IPS-NIHi7 (cell line): ENCODE results near the gene KIRREL3.
"Not testable (repeated sequence)": the region's sequence is repeated elsewhere in the genome, so short reads cannot be mapped to it uniquely, and the experiment has no call there.

ENCODE experiments used
- DNase-seq: peaks from one replicate; pipeline ENCODE4 v3.0.0; 2012; ENCODE audit warnings: mixed read lengths; ENCODE audit errors: extremely low spot score

Gene KIRREL3

DNA sequence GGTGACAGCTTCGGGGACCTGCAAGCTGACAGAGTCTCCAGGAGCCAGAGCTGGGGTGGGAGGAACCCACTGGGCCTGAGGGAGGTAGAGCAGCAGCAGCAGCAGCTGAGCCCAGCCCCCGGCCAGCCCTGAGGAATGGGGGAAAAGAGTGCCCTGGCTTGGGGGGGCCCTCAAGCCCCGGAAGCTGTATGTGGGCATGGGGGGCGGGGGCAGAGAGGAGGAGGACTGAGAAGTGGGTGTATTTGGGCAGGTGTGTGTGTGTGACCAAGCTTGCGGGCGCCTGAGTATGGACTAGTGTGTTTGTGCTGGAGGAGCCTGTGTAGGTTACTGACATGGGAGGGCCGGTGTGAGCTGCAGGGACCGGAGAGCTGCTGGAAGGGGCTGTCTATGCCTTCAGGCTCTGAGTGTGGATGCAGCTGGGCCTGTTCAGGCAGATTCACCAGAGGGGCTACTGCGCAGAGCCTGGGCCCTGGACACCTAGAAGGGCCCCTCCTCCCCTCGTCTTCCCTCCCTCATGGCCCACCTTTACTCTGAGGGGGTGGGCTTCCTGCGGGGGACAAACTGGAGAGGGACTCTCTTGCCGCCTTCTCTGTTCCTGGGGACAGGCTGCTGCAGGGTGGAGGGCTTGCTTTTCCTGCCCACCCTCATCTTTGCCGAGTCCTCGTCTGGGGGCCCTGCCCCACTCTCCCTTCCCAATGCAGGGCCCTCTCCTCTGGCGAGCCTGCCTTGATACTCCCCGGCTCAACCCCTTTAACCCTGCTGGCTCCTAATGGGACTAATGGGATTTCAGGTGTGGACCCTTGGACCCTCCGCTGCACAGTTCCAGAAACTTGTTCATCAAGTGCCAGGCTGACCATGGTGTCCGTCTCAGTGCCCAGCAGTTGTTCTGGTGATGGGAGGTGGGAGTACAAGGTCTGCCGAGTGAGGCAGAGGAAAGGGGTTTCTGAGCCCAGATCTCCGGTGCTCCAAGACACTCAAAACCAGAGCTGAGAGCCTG is 616.9 kb downstream of the KIRREL3 start:
- DNase-seq, result no peak

DNA sequence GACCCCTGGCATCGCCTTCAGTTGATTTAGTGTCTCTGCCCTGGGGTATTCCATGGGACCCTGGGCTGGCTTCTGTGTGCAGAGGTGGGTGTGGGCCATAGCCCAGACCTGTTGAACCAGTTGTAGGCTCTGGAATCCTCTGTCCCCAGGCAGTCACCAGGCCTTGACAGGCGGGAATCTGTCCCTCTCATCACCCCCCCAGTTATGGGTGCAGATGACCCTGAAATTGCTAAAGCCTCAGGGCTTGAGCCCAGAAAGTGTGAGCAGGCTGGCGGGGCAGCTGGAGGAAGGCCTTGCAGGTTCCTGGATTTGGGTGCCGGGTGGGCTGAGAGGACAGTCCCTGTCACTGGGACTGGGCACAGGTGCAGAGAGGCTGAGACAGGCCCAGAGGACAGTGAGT is 617.9 kb downstream of the KIRREL3 start:
- DNase-seq, result not testable (repeated sequence)

DNA sequence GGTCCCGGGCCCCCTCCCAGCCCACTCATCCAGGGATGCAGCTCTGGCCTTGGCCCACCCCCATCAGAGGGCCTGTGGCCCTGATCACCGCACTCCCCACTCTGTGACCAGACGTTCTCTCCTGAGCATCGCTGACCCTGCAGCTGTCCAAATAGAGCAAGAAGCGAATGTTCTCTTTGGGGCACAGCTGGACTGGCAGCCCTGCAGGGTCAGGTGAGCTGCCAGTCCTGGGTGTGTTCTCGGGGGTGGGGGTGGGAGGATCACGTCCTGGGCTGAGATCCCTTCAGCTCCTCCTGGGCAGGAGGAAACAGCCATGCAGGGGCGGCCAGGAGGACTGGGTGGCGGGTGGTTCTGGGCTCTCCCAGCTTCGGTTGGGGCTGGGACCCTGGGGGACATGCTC is 618.6 kb downstream of the KIRREL3 start:
- DNase-seq, result not testable (repeated sequence)

DNA sequence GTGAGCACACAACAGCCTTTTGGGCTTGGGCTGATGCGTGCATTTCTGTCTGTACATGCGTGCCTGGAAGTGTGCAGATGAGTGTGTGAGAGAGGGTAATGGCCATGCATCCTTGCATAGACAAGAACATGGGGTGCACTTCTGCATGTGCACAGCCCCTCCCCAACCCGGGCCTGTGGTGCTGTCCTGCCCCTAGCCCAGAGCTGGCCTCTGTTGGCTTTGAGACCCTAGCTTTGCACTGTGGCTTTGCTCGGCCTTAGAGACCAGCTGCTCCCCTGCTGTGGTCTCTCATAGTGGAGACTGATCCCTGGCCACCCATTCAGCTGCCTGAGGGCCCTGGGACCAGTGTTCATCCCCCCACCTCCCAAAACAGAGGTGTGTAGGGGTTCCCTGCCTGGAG is 619.7 kb downstream of the KIRREL3 start:
- no peak for DNase-seq

DNA sequence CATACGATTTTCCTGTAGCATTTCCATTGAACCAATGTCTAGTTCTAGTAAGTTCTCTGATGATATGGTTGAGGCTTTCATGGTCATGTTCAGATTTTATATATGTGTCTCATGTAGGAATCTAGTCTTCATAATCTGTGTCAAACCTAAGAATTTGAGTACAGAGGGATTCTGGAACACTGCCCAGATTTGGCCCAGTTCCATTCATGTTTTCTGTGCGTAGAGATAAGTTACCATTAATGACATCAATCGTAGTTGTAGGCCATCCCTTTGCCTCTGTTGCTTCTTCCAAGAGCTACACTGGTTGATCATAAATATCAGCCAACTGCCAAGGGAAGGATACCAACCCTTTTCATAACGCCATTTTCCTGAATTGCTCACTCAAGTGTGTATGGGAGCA is 621.8 kb downstream of the KIRREL3 start:
- DNase-seq, result no peak

DNA sequence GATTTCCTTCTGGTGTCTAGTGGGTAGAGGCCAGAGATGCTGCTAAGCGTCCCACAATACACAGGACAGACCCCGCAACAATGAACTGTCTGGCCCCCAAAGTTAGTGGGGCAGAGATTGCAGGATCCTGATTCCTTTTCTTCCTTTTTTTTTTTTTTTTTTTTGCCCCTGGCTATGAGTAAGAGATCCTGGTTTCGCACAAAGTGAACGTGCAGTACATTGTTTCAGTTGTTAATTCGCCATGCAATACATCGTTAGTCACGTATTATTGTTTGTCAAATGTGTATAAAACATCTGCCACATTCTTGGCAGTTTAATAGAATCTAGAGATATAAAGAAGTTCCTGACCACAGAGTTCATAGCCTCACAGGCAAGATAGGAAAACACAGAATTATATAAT is 624.8 kb downstream of the KIRREL3 start:
- DNase-seq, result no peak

DNA sequence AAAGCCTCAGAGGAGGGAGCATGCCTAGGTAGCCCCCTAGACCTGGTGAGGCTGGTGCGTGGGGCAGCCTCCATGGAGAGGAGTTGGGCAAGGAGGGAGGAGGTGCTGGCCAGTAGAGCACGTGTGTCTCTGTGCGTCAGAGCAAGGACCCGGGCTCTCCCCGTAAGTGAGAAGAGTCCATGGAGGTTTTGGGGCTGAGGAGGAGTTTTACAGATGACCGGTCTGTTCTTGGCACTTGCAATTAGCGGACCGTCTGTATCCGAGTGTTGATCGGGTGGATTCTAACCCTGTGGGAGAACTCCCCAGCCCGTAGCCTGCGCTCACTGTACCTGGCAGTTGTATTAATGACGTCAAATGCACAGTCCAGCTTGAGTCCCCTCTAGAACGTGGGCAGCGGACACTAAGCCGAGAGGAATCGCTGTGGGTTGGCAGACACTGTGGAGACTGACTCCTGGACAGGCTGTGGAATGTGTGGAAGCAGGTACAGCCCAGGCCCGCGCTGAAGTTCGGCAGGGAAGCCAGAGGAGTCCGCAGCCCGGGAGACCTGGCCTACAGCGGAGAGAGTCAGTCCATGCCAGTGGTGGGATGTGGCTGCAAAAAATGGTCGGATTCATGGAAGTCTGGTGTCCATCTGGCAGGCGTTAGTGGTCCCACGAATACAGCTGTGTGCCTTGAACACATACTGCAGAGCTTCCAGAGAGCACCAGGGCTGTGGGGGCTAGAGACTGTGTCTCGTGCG is 625.8 kb downstream of the KIRREL3 start:
- not testable (repeated sequence) for DNase-seq

DNA sequence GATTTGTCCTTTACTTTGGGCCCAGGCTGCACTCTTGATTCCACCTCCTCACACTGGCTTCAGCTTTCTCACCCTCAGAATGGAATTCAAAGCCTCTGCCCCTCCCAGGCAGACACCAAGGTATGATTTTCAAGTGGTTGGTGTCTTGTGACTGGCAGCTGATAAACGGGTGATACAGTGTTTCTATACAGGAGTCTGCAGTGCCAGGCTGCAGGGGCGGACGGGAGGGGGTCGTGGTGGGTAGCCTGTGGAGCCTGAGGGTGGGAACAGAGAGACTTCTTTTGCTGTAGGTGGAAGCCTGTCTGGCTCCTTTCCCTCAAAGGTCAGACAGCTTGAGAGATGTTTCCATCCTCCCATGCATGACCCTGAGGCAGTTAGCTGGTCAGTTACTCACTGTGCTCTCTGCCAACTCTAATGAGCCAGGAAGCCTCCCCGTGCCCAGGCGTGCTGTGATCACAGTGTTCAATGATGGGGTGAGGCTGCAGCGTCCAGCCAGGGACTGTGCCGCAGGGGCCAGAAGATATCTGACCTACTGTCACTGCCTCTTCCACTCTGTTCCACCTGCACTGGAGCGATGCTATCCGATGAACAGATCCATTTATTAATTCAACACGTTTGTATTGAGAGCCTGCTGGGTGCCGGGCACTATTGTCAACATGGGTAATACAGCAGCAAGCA is 627.0 kb downstream of the KIRREL3 start:
- DNase-seq, result not testable (repeated sequence)
